Erythroblast (primary cell): Measurements from ENCODE around the gene MARK2.
A peak's percentile ranks its signal among the peaks of the same experiment; 100 is the strongest.

Experiments
- DNase-seq, 2 experiments: peaks; one replicate each; lab custom pipeline; 2025; lab: John Stamatoyannopoulos, UW
- GATA1 ChIP-seq: IDR thresholded peaks from 2 replicates; pipeline ENCODE4 v1.6.1; 2011; ENCODE audit warnings: low read depth, mild to moderate bottlenecking, control low read depth, low read length, moderate library complexity
- POLR2A ChIP-seq: IDR thresholded peaks from 2 replicates; pipeline ENCODE4 v1.6.1; 2011; ENCODE audit warnings: mild to moderate bottlenecking, low read length

The MARK2 gene

GRCh38 chr11:63837739-63838138 lies 1.2 kb upstream of the MARK2 start:
- no peak for DNase-seq
- TF ChIP-seq GATA1 (no peak), POLR2A (no peak)

DNA sequence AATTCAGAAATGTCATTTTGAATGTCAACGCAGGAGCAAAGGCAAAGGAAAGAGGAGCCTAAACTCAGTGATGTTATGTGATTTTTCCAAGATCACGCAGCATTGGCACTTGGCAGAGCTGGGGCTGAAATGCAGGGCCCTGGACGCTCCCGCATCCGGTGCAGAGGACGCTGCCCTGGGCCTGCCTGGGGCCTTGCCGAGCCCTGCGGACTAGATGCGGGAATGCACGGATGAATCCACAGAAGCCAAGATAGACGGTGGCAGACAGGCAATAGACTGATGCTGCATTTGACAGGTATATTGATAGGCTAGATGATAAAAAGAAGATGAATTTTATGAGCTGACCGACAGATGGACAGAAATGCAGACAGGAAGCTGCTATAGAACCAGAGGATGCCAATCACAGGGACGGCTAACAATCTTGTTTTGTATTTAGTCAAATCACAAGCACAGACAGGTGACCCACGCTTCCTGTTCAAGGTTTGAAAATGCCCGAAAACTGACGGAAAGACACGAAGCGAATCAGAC lies 696 bp upstream of the MARK2 start:
- TF ChIP-seq POLR2A (no peak), GATA1 (no peak)
- DNase-seq, result no peak

GRCh38 chr11:63839508-63840355 lies 822 bp downstream of the MARK2 start:
- TF ChIP-seq POLR2A, result no peak
- DNase-seq, result peak; percentile 62 to 75

- DNase-seq, result peak; percentile 27 to 50
- TF ChIP-seq POLR2A, result no peak
- TF ChIP-seq GATA1, result no peak
Measured at GRCh38 chr11:63840356-63841060, 1.6 kb downstream of the MARK2 start.

DNA sequence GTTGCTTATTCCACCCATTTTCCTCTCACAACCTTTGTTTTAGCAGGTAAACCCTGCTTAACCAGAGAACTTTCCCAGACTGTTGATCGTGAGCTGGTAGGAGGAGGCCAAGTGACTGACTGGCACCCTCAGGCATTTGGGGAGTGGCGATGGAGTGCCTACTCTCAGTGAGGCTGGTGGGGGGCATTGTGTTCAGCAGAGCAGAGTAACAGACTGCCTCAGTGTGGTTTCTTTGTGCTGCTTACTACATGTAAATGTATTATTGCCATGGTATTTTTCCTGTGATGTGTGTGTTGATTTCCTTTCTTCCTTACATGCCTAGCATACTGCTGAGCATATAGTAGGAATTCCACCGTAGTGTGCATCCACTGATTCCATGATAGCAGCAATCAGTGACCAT lies 2.6 kb downstream of the MARK2 start:
- TF ChIP-seq POLR2A, result no peak
- TF ChIP-seq GATA1, result no peak
- no peak for DNase-seq

- DNase-seq, result no peak
Measured at GRCh38 chr11:63843041-63843440, 4.1 kb downstream of the MARK2 start.

DNA sequence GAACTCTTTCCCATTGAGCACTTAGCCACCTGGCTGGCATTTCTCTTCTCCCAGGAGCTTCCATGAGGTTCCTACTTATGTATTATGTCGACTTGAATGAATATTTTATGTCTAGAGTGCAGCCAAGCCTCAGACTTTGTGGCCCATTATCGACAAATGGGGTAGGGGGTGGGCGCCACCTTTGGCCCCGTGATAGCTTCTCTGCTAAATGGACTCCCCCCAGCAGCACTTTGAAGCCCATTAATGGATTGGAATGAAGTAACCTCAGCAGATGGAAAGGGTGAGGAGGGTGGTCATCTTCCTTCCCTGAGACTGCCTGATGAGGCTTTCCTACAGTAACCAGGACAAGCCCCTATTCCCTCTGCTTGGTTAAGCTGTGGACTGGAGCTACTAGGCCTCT lies 5.9 kb downstream of the MARK2 start:
- TF ChIP-seq GATA1 (no peak), POLR2A (no peak)

More at GRCh38 chr11:63843041-63843440, 4.1 kb downstream of the MARK2 start:
- TF ChIP-seq GATA1 (no peak), POLR2A (no peak)

GRCh38 chr11:63845303-63845702 lies 6.4 kb downstream of the MARK2 start:
- DNase-seq, result no peak
- no peak for TF ChIP-seq GATA1
- no peak for TF ChIP-seq POLR2A

More for the DNA sequence above, 5.9 kb downstream of the MARK2 start:
- DNase-seq, result no peak

- DNase-seq, result no peak
- no peak for TF ChIP-seq POLR2A
- no peak for TF ChIP-seq GATA1
Measured at GRCh38 chr11:63845911-63846310, 7.0 kb downstream of the MARK2 start.

DNA sequence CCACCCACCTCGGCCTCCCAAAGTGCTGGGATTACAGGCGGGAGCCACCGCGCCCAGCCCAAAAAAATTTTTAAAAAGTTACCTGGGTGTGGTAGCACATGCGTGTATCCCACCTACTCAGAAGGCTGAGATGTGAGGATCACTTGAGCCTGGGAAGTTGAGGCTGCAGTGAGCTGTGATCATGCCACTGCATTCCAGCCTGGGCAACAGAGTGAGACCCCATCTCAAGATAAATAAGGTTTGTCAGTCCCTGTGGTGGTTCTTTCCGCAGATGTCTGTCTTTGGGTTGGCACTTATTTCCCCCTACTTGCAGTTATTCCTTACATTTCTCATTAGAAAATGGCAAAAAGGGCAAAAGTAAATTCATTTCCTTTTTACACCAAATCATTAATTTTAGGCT lies 8.0 kb downstream of the MARK2 start:
- no peak for TF ChIP-seq POLR2A
- no peak for TF ChIP-seq GATA1
- no peak for DNase-seq

GRCh38 chr11:63847363-63847762 lies 8.5 kb downstream of the MARK2 start:
- TF ChIP-seq GATA1, result no peak
- TF ChIP-seq POLR2A, result no peak
- no peak for DNase-seq

DNA sequence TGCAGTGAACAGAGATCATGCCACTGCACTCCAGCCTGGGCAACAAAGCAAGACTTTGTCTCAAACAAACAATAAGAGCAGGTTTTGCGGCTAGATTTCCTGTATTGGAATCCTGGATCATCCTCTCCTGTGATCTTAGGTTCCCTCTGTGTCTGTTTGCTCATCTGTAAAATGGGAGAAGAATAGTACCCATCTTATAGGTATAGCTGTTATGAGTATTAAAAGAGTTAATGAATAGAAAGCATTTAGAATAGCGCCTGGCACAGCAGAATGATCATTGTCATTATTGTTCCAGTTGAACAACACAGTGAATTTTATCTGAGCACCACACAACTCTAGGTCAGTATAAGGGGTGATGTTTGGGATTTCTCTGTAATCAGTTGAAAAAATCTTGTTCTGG lies 10.8 kb downstream of the MARK2 start:
- TF ChIP-seq GATA1 (no peak), POLR2A (no peak)
- no peak for DNase-seq

DNA sequence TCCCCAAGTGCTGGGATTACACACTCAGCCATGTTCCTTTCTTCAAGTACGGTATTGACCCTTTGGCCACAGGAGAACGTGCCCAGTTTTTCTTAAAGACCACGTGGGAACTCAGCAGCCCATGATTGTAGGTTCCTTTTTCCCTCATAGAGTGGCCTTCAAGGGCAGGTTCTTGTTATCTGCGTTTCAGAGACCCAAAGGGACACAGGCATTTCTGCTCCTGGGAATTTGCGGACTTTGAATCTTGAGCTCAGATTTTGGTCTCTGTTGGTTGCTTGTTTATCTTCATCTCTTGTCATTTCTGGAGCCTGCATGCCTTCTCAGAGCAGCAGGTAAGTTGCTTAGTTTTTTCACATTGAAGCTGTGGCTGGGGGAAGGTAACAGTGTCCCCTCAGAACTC lies 12.0 kb downstream of the MARK2 start:
- TF ChIP-seq GATA1 (no peak), POLR2A (no peak)
- no peak for DNase-seq

- DNase-seq, result no peak
- no peak for TF ChIP-seq GATA1
- no peak for TF ChIP-seq POLR2A
Measured at GRCh38 chr11:63851364-63851763, 12.5 kb downstream of the MARK2 start.
